Psoas muscle (tissue), 8 donors: ENCODE results near the gene CYP4F22. TPM values are rescaled to one million over a fixed set of nuclear protein-coding genes. Genes with fewer than 3 reads are reported as not detected.

ENCODE experiments used
- ATAC-seq, 4 donors: fragments of 200-7000 bp; cut with Tn5 transposase; one replicate each; pipeline ENCODE4 v1.9.1; 2020; ENCODE audit warnings: moderate library complexity in 3 of 4, mild to moderate bottlenecking in 2 of 4
- DNase-seq, 2 donors: peaks; one replicate each; pipeline ENCODE4 v3.0.0-alpha.2; 2020
- H3K27ac ChIP-seq: fragments of 200-600 bp; one replicate; pipeline ENCODE4 v1.8.0; 2022
- H3K27me3 ChIP-seq, 3 donors: fragments of 200-600 bp in 1 of 3; one replicate each; pipeline versions ENCODE4 v1.6.1 to v1.8.0; 2013 to 2022; ENCODE audit warnings: low read length in 2 of 3, mild to moderate bottlenecking in 2 of 3, moderate library complexity in 1 of 3; ENCODE audit not compliant: insufficient read depth in 3 of 3
- H3K36me3 ChIP-seq, 2 donors: fragments of 200-600 bp in 1 of 2; one replicate each; pipeline versions ENCODE4 v1.6.1 to v1.8.0; 2013 to 2022; ENCODE audit warnings: low read depth in 1 of 2, mild to moderate bottlenecking in 1 of 2, moderate library complexity in 1 of 2; ENCODE audit not compliant: insufficient read depth in 1 of 2
- H3K4me1 ChIP-seq: fragments of 200-600 bp; one replicate; pipeline ENCODE4 v1.8.0; 2022
- H3K4me3 ChIP-seq: fragments of 200-600 bp; one replicate; pipeline ENCODE4 v1.8.0; 2022; ENCODE audit warnings: mild to moderate bottlenecking
- H3K9me3 ChIP-seq: fragments of 200-600 bp; one replicate; pipeline ENCODE4 v1.8.0; 2022
- CTCF ChIP-seq: fragments of 200-600 bp; IDR thresholded peaks from one replicate; pipeline ENCODE4 v1.8.0; 2022; ENCODE audit warnings: antibody characterized with exemption
- WGBS, 3 donors: extraction: QIAGEN DNeasy Blood & Tissue Kit; methylation state at CpG; one replicate each; pipeline versions ENCODE4 v1.1.6 to v1.1.7; 2013; 5-methylcytosine and 5-hydroxymethylcytosine counted together
- intact Hi-C, 2 donors: fragments of 100-400 bp; cut with DNase I; formaldehyde crosslinking; loops; one replicate each; pipeline versions ENCODE4 v1.11.0 to v1.14.2; 2022
- polyA plus RNA-seq, 3 donors: library from polyadenylated mRNA; stranded (reverse); fragments of 200-250 nt; gene quantifications; one replicate each; pipeline ENCODE4 v1.2.3, GENCODE V29; 2013
- total RNA-seq, 4 donors: library from RNA; stranded (reverse); fragmentation: NEBNext Ultra II Directional in 2 of 4; extraction: Animal tissue kit (Norgen Biotek cat#: 25700) in 2 of 4; gene quantifications; one replicate each; pipeline versions ENCODE4 v1.2.1 to v1.2.4, GENCODE V29; 2021 to 2023
- donor health status: healthy with polysubstance abuse.
- donor health status: DM: no; HTN: no; CAD: no; lungs with moderate emphysema.
- donor health status: Bipolar disorder and iron deficiency.
- donor health status: healthy.
- donor health status: DM: yes; HTN: yes; CAD: no.
- donor health status: DM: no; HTN: no; CAD: no.
- donor health status: DM: no; HTN: no; CAD: no.
- donor health status: DM: yes; HTN: yes; CAD: no.

The CYP4F22 gene
- total and polyA plus RNA-seq, 7 donors, result 0.04 to 0.30 (median 0.23) TPM; not detected in 3

GRCh38 chr19:15557223-15557622 is 48.9 kb downstream of the CYP4F22 start:
- Histone ChIP-seq H3K9me3 (no peaks in the 10 kb centered on the region), H3K4me1 (peaks cover 6% of the 10 kb centered on the region), H3K4me3 (no peak overlapping the region), H3K36me3 (no peaks in the 10 kb centered on the region), H3K27ac (no peak overlapping the region), H3K27me3 (peaks cover 0 to 35% (median 9%) of the 10 kb centered on the region in 3 donors)
- TF ChIP-seq CTCF, result no peak
- 83% methylated on average over 4 of the region's 4 CpGs for WGBS, 3 donors
- DNase-seq (no peak), ATAC-seq (no peak)
- intact Hi-C loops, result loop anchor here (2.0 to 10.0 kb wide), 7 partner anchors 102 to 465 kb away; partner anchors contain the start of gene AKAP8 (in 1 of the 2)

DNA sequence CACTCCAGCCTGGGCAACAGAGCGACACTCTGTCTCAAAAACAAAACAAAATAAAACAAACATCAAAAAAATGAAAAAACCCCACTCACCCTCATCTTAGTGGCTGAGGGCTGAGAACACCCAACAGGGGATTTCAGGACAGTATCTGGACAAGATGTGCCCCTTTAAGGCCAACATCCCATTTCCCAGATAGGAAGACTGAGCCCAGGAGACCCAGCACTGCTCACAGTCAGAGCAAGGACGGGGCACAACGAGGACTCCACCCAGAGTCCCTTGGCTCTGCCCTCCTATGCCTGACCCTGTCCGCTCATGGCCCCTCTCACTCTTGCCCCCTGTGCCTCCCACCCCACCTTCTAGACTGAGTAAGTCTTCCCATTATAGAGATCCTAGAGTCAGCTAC is 53.8 kb downstream of the CYP4F22 start:
- 86 to 91% (median 87%) methylated on average over 4 of the region's 4 CpGs for WGBS, 3 donors
- intact Hi-C loops, result no loop called here
- Histone ChIP-seq H3K27me3 (peaks cover 0 to 17% (median 7%) of the 10 kb centered on the region in 3 donors), H3K27ac (no peak overlapping the region), H3K9me3 (no peaks in the 10 kb centered on the region), H3K36me3 (no peaks in the 10 kb centered on the region), H3K4me1 (no peaks in the 10 kb centered on the region), H3K4me3 (no peak overlapping the region)
- ATAC-seq, result no peak
- no peak for TF ChIP-seq CTCF
- no peak for DNase-seq

- no peak for TF ChIP-seq CTCF
- ATAC-seq, result no peak
Measured at GRCh38 chr19:15562861-15563260, 54.5 kb downstream of the CYP4F22 start.

DNA sequence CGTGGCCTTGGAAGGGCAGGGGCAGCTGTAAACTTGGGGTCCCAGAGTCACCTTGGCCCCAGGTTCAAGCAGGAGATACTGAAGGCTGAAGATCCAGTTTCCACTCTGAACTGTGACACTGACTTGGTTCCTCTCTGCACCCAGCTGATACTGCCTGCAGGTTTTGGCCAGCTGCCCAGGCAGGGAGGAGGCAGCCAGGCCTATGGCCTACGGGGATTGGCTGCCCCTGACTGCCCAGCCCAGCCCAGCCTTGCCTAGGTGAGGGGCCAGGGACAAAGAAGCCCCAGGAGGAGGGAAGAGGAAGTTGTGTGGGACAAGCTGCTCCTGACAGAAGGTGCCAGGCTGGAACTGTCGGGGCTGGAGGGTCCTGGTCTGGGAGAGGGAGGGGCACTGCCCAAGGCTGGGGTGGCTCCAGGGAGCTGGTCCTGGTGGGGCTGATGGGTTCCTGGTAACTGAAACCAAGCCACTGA is 55.0 kb downstream of the CYP4F22 start:
- no peaks in the 10 kb centered on the region for H3K4me1 ChIP-seq
- intact Hi-C loops, result no loop called here
- ATAC-seq (peak in 1 of 4 donors; percentile 44), DNase-seq (no peak)
- no peak overlapping the region for H3K4me3 ChIP-seq
- H3K36me3 ChIP-seq, result no peaks in the 10 kb centered on the region
- H3K9me3 ChIP-seq, result no peaks in the 10 kb centered on the region
- TF ChIP-seq CTCF, result no peak
- peaks cover 0 to 21% (median 7%) of the 10 kb centered on the region in 3 donors for H3K27me3 ChIP-seq
- WGBS, 3 donors, result 17 to 32% (median 20%) methylated on average over 3 of the region's 3 CpGs
- no peak overlapping the region for H3K27ac ChIP-seq

More at GRCh38 chr19:15562861-15563260, 54.5 kb downstream of the CYP4F22 start:
- H3K36me3 ChIP-seq, result no peaks in the 10 kb centered on the region
- H3K9me3 ChIP-seq, result no peaks in the 10 kb centered on the region
- no peak for DNase-seq
- no peak overlapping the region for H3K27ac ChIP-seq
- H3K4me3 ChIP-seq, result no peak overlapping the region
- H3K27me3 ChIP-seq, result peaks cover 0 to 21% (median 7%) of the 10 kb centered on the region in 3 donors
- intact Hi-C loops, result no loop called here
- WGBS, 3 donors, result 11 to 15% (median 13%) methylated on average over 3 of the region's 3 CpGs
- H3K4me1 ChIP-seq, result no peaks in the 10 kb centered on the region

DNA sequence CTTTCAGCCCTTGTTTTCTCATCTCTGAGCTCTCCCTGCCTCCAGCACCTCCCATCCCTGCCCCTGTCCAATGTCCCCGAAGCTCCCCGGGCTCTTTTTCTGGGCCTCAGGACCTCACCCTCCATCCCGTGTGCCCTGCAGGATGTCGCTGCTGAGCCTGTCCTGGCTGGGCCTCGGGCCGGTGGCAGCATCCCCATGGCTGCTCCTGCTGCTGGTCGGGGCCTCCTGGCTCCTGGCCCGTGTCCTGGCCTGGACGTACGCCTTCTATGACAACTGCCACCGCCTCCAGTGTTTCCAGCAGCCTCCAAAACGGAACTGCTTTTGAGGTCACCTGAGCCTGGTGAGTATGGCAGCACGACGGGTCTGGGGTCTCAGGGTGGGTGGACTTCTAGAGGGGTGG is 55.6 kb downstream of the CYP4F22 start:
- intact Hi-C loops, result no loop called here
- Histone ChIP-seq H3K4me3 (no peak overlapping the region), H3K9me3 (no peaks in the 10 kb centered on the region), H3K27me3 (peaks cover 0 to 22% (median 7%) of the 10 kb centered on the region in 3 donors), H3K27ac (no peak overlapping the region), H3K36me3 (no peaks in the 10 kb centered on the region), H3K4me1 (no peaks in the 10 kb centered on the region)
- ATAC-seq (no peak), DNase-seq (no peak)
- TF ChIP-seq CTCF, result no peak
- 48 to 56% (median 55%) methylated on average over 13 to 14 of the region's 14 CpGs for WGBS, 3 donors
